GM19324 (cell line): ENCODE measurements around the gene NELL1.

Experiments used
- ATAC-seq: cut with Tn5 transposase; IDR thresholded peaks from one replicate; pipeline ENCODE4 v1.9.1; 2021; ENCODE audit warnings: mild to moderate bottlenecking, moderate library complexity; ENCODE audit not compliant: unreplicated experiment, low FRiP score

Gene NELL1

GRCh38 chr11:21588754-21589153 is 919.4 kb downstream of the NELL1 start:
- ATAC-seq, result no peak

GRCh38 chr11:21602699-21603098 is 933.3 kb downstream of the NELL1 start:
- no peak for ATAC-seq

- ATAC-seq, result no peak
These were observed 934.5 kb downstream of the NELL1 start for GRCh38 chr11:21603886-21604285.

- no peak for ATAC-seq
These were observed 935.2 kb downstream of the NELL1 start for GRCh38 chr11:21604564-21604963.

- ATAC-seq, result no peak
These were observed 942.9 kb downstream of the NELL1 start for GRCh38 chr11:21612326-21612725.

- ATAC-seq, result no peak
These were observed 945.6 kb downstream of the NELL1 start for GRCh38 chr11:21614961-21615360.

- no peak for ATAC-seq
These were observed 946.6 kb downstream of the NELL1 start for GRCh38 chr11:21615955-21616371.

- no peak for ATAC-seq
These were observed 953.2 kb downstream of the NELL1 start for GRCh38 chr11:21622566-21622965.

- no peak for ATAC-seq
These were observed 953.6 kb downstream of the NELL1 start for GRCh38 chr11:21622995-21623394.
